KOPT-K1 (cell line): ENCODE results near the gene CCL20.
"Not testable (repeated sequence)": the region's sequence is repeated elsewhere in the genome, so short reads cannot be mapped to it uniquely, and the experiment has no call there.

Experiments
- H3K27ac ChIP-seq: fragments of 200-600 bp; sonication (generic); 2 replicates; pipeline ENCODE4 v1.5.1; 2016; ENCODE audit warnings: antibody characterized with exemption, mild to moderate bottlenecking, low read depth, low read length; ENCODE audit not compliant: poor library complexity, severe bottlenecking
- H3K36me3 ChIP-seq: fragments of 200-600 bp; sonication (generic); 2 replicates; pipeline ENCODE4 v1.5.1; 2017; ENCODE audit warnings: antibody characterized with exemption, mild to moderate bottlenecking, low read length, moderate library complexity; ENCODE audit not compliant: insufficient read depth
- H3K9me3 ChIP-seq: fragments of 200-600 bp; sonication (generic); 2 replicates; pipeline ENCODE4 v1.5.1; 2017; ENCODE audit warnings: antibody characterized with exemption, low read length, mild to moderate bottlenecking; ENCODE audit not compliant: insufficient read depth, poor library complexity, severe bottlenecking

CCL20 gene

GRCh38 chr2:227788561-227789018, 25.1 kb upstream of the CCL20 start:
- H3K36me3 ChIP-seq, result no peaks in the 10 kb centered on the region
- no peaks in the 10 kb centered on the region for H3K9me3 ChIP-seq
- H3K27ac ChIP-seq, result no peak overlapping the region

GRCh38 chr2:227789803-227790202, 23.8 kb upstream of the CCL20 start:
- Histone ChIP-seq H3K36me3 (no peaks in the 10 kb centered on the region), H3K27ac (no peak overlapping the region), H3K9me3 (no peaks in the 10 kb centered on the region)

GRCh38 chr2:227793148-227793712, 20.4 kb upstream of the CCL20 start:
- no peaks in the 10 kb centered on the region for H3K36me3 ChIP-seq
- no peak overlapping the region for H3K27ac ChIP-seq
- H3K9me3 ChIP-seq, result no peaks in the 10 kb centered on the region

GRCh38 chr2:227796045-227796711, 17.5 kb upstream of the CCL20 start:
- Histone ChIP-seq H3K36me3 (no peaks in the 10 kb centered on the region), H3K9me3 (no peaks in the 10 kb centered on the region), H3K27ac (no peak overlapping the region)

- H3K27ac ChIP-seq, H3K36me3 ChIP-seq, H3K9me3 ChIP-seq: not testable (repeated sequence)
Measured at GRCh38 chr2:227796768-227797167, 16.9 kb upstream of the CCL20 start.

GRCh38 chr2:227799202-227799601, 14.4 kb upstream of the CCL20 start:
- Histone ChIP-seq H3K9me3 (no peaks in the 10 kb centered on the region), H3K27ac (no peak overlapping the region), H3K36me3 (no peaks in the 10 kb centered on the region)

- H3K27ac ChIP-seq, result no peak overlapping the region
- no peaks in the 10 kb centered on the region for H3K9me3 ChIP-seq
- H3K36me3 ChIP-seq, result no peaks in the 10 kb centered on the region
Measured at GRCh38 chr2:227802882-227803281, 10.8 kb upstream of the CCL20 start.

- Histone ChIP-seq H3K27ac (no peak overlapping the region), H3K9me3 (no peaks in the 10 kb centered on the region), H3K36me3 (no peaks in the 10 kb centered on the region)
Measured at GRCh38 chr2:227804975-227805374, 8.7 kb upstream of the CCL20 start.

- H3K9me3 ChIP-seq, result no peaks in the 10 kb centered on the region
Measured at GRCh38 chr2:227805578-227805977, 8.1 kb upstream of the CCL20 start.

GRCh38 chr2:227808936-227809335, 4.7 kb upstream of the CCL20 start:
- Histone ChIP-seq H3K9me3 (no peaks in the 10 kb centered on the region), H3K27ac (no peak overlapping the region), H3K36me3 (no peaks in the 10 kb centered on the region)

More at GRCh38 chr2:227805578-227805977, 8.1 kb upstream of the CCL20 start:
- Histone ChIP-seq H3K27ac (no peak overlapping the region), H3K36me3 (no peaks in the 10 kb centered on the region)

GRCh38 chr2:227812001-227812400, 1.6 kb upstream of the CCL20 start:
- Histone ChIP-seq H3K36me3 (no peaks in the 10 kb centered on the region), H3K27ac (no peak overlapping the region), H3K9me3 (no peaks in the 10 kb centered on the region)

GRCh38 chr2:227813229-227813561, 447 bp upstream of the CCL20 start:
- Histone ChIP-seq H3K9me3 (no peaks in the 10 kb centered on the region), H3K27ac (no peak overlapping the region), H3K36me3 (no peaks in the 10 kb centered on the region)

GRCh38 chr2:227815066-227815465, 1.4 kb downstream of the CCL20 start:
- no peaks in the 10 kb centered on the region for H3K9me3 ChIP-seq
- H3K36me3 ChIP-seq, result no peaks in the 10 kb centered on the region
- H3K27ac ChIP-seq, result no peak overlapping the region

- Histone ChIP-seq H3K27ac (no peak overlapping the region), H3K9me3 (no peaks in the 10 kb centered on the region), H3K36me3 (no peaks in the 10 kb centered on the region)
Measured at GRCh38 chr2:227816507-227817294, 3.1 kb downstream of the CCL20 start.

GRCh38 chr2:227817336-227817735, 3.7 kb downstream of the CCL20 start:
- Histone ChIP-seq H3K9me3 (no peaks in the 10 kb centered on the region), H3K36me3 (no peaks in the 10 kb centered on the region), H3K27ac (no peak overlapping the region)
